ENCODE results near the gene TMEM63B.

Gene TMEM63B

DNA sequence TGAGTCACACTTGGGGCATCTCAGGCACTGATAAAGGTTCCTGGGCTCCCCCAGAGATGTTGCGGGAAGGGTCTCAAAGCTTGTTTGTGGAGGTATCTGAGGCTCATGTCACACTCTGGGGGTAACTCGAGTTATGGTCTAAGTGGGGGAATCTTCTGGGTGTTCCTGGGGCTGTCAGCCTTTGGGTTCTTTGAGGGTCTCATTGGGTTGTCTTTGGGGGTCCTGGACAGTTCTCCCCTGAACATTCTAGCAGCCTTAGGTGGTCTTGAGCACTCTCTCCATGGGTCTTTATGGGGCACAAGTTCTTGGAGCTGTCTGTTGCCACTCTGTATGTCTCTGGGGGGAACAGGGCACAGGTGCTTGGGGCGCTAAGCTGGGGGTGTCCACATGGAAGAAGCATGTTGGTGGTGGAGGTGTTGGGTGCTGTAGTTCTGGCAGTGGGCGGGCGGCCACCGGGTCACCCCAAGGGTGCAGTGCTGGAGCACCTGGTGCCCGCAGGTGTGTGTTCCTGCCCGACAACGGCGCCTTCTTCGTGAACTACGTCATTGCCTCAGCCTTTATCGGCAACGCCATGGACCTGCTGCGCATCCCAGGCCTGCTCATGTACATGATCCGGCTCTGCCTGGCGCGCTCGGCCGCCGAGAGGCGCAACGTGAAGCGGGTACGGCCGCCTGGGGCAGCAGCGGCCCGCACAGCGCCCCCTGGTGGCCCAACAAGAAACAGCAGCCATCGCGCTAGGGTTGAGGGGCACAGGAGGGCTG is 24.2 kb downstream of the TMEM63B start:
- Histone ChIP-seq H3K4me3 (ENCODE audit: low read length, poor library complexity, severe bottlenecking) (no peak overlapping the region), H3K36me3 (ENCODE audit: insufficient read depth, low read length) (no peaks in the 10 kb centered on the region; the same call in 1 of the 2 replicates), H3K79me2 (ENCODE audit: insufficient read depth, low read length) (no peaks in the 10 kb centered on the region), H4K20me1 (ENCODE audit: insufficient read depth, low read length, poor library complexity, severe bottlenecking) (no peaks in the 10 kb centered on the region), H2AFZ (ENCODE audit: low read length) (no peak overlapping the region), H3K4me1 (ENCODE audit: insufficient read depth, low read length, poor library complexity, severe bottlenecking) (no peaks in the 10 kb centered on the region), H3F3A (ENCODE audit: low read depth) (no peaks in the 10 kb centered on the region), H3K4me2 (ENCODE audit: low read depth, low read length, poor library complexity, severe bottlenecking) (no peak overlapping the region), H3K9me2 (replicated peaks; ENCODE audit: low read depth, low read length) (no peaks in the 10 kb centered on the region), H3K9ac (ENCODE audit: low read depth, low read length, poor library complexity, severe bottlenecking) (no peak overlapping the region), H3K27me3 (ENCODE audit: insufficient read depth, low read length, poor library complexity, severe bottlenecking) (no peaks in the 10 kb centered on the region), H3K9me3 (ENCODE audit: insufficient read depth, low read depth, low read length) (no peaks in the 10 kb centered on the region)
- no peak for TF ChIP-seq EZH2phosphoT487 (IDR thresholded peaks at IDR 0.05; ENCODE audit: borderline replicate concordance)
- TF ChIP-seq, protein P1, sequence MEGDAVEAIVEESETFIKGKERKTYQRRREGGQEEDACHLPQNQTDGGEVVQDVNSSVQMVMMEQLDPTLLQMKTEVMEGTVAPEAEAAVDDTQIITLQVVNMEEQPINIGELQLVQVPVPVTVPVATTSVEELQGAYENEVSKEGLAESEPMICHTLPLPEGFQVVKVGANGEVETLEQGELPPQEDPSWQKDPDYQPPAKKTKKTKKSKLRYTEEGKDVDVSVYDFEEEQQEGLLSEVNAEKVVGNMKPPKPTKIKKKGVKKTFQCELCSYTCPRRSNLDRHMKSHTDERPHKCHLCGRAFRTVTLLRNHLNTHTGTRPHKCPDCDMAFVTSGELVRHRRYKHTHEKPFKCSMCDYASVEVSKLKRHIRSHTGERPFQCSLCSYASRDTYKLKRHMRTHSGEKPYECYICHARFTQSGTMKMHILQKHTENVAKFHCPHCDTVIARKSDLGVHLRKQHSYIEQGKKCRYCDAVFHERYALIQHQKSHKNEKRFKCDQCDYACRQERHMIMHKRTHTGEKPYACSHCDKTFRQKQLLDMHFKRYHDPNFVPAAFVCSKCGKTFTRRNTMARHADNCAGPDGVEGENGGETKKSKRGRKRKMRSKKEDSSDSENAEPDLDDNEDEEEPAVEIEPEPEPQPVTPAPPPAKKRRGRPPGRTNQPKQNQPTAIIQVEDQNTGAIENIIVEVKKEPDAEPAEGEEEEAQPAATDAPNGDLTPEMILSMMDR (conservative IDR thresholded peaks at IDR 0.05; ENCODE audit: low read length) = peak; percentile 99

DNA sequence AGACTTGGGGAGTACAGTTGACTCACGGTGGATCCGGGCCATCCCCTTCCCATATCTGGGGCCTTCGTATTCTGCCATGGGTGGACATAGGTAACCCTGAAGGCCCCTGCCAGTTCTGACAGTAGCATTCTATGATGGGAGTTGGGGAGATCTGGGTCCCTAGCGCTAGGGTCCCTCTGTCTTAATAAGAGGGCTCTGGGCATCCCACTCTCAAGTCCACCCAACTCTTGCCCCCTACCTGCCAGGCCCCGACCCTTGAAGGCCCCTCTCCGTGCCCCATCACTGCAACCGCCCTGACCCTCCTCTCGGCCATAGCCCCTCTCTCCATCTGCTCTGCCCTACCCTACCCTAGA is 24.7 kb downstream of the TMEM63B start:
- H3K79me2 ChIP-seq (ENCODE audit: insufficient read depth, low read length) = no peaks in the 10 kb centered on the region
- no peaks in the 10 kb centered on the region for H3K27me3 ChIP-seq (ENCODE audit: insufficient read depth, low read length, poor library complexity, severe bottlenecking)
- no peaks in the 10 kb centered on the region for H3K9me3 ChIP-seq (ENCODE audit: insufficient read depth, low read depth, low read length)
- H3K4me2 ChIP-seq (ENCODE audit: low read depth, low read length, poor library complexity, severe bottlenecking) = no peak overlapping the region
- TF ChIP-seq, protein P1 (conservative IDR thresholded peaks at IDR 0.05; ENCODE audit: low read length) = no peak
- TF ChIP-seq EZH2phosphoT487 (IDR thresholded peaks at IDR 0.05; ENCODE audit: borderline replicate concordance) = no peak
- no peaks in the 10 kb centered on the region for H3F3A ChIP-seq (ENCODE audit: low read depth)
- no peaks in the 10 kb centered on the region for H4K20me1 ChIP-seq (ENCODE audit: insufficient read depth, low read length, poor library complexity, severe bottlenecking)
- H3K4me3 ChIP-seq (ENCODE audit: low read length, poor library complexity, severe bottlenecking) = no peak overlapping the region
- H3K36me3 ChIP-seq (ENCODE audit: insufficient read depth, low read length) = no peaks in the 10 kb centered on the region; the same call in 1 of the 2 replicates
- no peaks in the 10 kb centered on the region for H3K9me2 ChIP-seq (replicated peaks; ENCODE audit: low read depth, low read length)
- H3K9ac ChIP-seq (ENCODE audit: low read depth, low read length, poor library complexity, severe bottlenecking) = no peak overlapping the region
- no peaks in the 10 kb centered on the region for H3K4me1 ChIP-seq (ENCODE audit: insufficient read depth, low read length, poor library complexity, severe bottlenecking)
- no peak overlapping the region for H2AFZ ChIP-seq (ENCODE audit: low read length)

DNA sequence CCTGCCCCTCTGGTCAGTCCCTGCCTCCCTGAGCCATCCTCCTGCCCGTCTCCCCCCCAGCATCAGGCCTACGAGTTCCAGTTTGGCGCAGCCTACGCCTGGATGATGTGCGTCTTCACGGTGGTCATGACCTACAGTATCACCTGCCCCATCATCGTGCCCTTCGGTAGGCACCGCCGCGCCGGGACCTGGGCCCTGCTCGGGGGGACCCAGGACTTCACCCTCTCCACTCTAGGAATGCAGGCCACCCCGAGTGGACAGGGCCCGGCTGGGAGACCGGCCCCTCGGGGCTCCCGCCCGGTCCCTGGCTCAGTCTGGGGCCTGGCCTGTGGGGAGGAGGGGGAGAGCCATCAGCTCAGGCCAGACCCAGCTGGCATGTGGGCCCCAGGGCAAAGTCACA is 25.2 kb downstream of the TMEM63B start:
- no peaks in the 10 kb centered on the region for H3K79me2 ChIP-seq (ENCODE audit: insufficient read depth, low read length)
- no peak overlapping the region for H2AFZ ChIP-seq (ENCODE audit: low read length)
- H3K9me2 ChIP-seq (replicated peaks; ENCODE audit: low read depth, low read length) = no peaks in the 10 kb centered on the region
- no peak overlapping the region for H3K4me2 ChIP-seq (ENCODE audit: low read depth, low read length, poor library complexity, severe bottlenecking)
- H3K4me1 ChIP-seq (ENCODE audit: insufficient read depth, low read length, poor library complexity, severe bottlenecking) = no peaks in the 10 kb centered on the region
- no peaks in the 10 kb centered on the region for H3K27me3 ChIP-seq (ENCODE audit: insufficient read depth, low read length, poor library complexity, severe bottlenecking)
- no peaks in the 10 kb centered on the region for H3K9me3 ChIP-seq (ENCODE audit: insufficient read depth, low read depth, low read length)
- no peaks in the 10 kb centered on the region for H4K20me1 ChIP-seq (ENCODE audit: insufficient read depth, low read length, poor library complexity, severe bottlenecking)
- no peaks in the 10 kb centered on the region; the same call in 1 of the 2 replicates for H3K36me3 ChIP-seq (ENCODE audit: insufficient read depth, low read length)
- H3K4me3 ChIP-seq (ENCODE audit: low read length, poor library complexity, severe bottlenecking) = no peak overlapping the region
- no peak overlapping the region for H3K9ac ChIP-seq (ENCODE audit: low read depth, low read length, poor library complexity, severe bottlenecking)
- H3F3A ChIP-seq (ENCODE audit: low read depth) = no peaks in the 10 kb centered on the region
- no peak for TF ChIP-seq EZH2phosphoT487 (IDR thresholded peaks at IDR 0.05; ENCODE audit: borderline replicate concordance)
- TF ChIP-seq, protein P1 (conservative IDR thresholded peaks at IDR 0.05; ENCODE audit: low read length) = no peak

All from Loucy (cell line).